GM12878 (cell line): ENCODE measurements around the gene LCLAT1. TPM values are rescaled to one million over a fixed set of nuclear protein-coding genes. Genes with fewer than 3 reads are reported as not detected.

Experiments used
- ATAC-seq: fragments of 200-7000 bp; cut with Tn5 transposase; 3 replicates; pipeline ENCODE4 v1.9.1; 2020; ENCODE audit warnings: mild to moderate bottlenecking, moderate library complexity
- BruUV-seq: library from RNA; stranded (reverse); fragments of 400-500 nt; replicated peaks from 2 replicates; lab custom pipeline; 2021; lab: Mats Ljungman, UMichigan
- CTCF ChIA-PET: fragments of 300-600 bp; sonication (Branson Sonifier 250); formaldehyde crosslinking; extraction: SDS; loops from one replicate; lab custom pipeline; 2021; ENCODE audit warnings: inconsistent platforms; lab: Yijun Ruan, JAX
- POLR2A ChIA-PET: fragments of 350-600 bp; formaldehyde crosslinking; extraction: SDS; loops from one replicate; lab custom pipeline; 2021; ENCODE audit warnings: inconsistent platforms; lab: Charles Lee
- RAD21 ChIA-PET: fragments of 300-600 bp; sonication (Branson Sonifier 250); formaldehyde crosslinking; loops from one replicate; lab custom pipeline; 2023; ENCODE audit warnings: antibody characterized with exemption; ENCODE audit not compliant: unreplicated experiment; lab: Charles Lee
- SMC1A ChIA-PET: fragments of 300-600 bp; sonication (Branson Sonifier 250); formaldehyde crosslinking; loops from one replicate; lab custom pipeline; 2023; ENCODE audit not compliant: unreplicated experiment, uncharacterized antibody; lab: Charles Lee
- DNase-seq: peaks from one replicate; pipeline ENCODE4 v3.0.0-alpha.2; 2011; ENCODE audit warnings: low read depth, low spot score
- FAIRE-seq: peaks from 3 replicates; lab custom pipeline; 2011; peaks lifted over from hg19 to GRCh38; lab: Jason Lieb, UNC
- H2AFZ ChIP-seq: 2 replicates; pipeline ENCODE4 v1.6.0; 2011; ENCODE audit warnings: low read depth, low read length, control low read depth; ENCODE audit not compliant: control insufficient read depth
- H3K27ac ChIP-seq: 2 replicates; pipeline ENCODE4 v1.5.1; 2011; ENCODE audit warnings: control low read depth; ENCODE audit not compliant: control insufficient read depth, insufficient read depth
- H3K27me3 ChIP-seq, 2 experiments: replicated peaks in 1 of 2; 2 replicates each; pipeline versions ENCODE4 v1.6.0 to v1.6.1; 2011; ENCODE audit warnings: low read length in 1 of 2; ENCODE audit not compliant: control insufficient read depth in 2 of 2, insufficient read depth in 2 of 2
- H3K36me3 ChIP-seq, 2 experiments: 2 replicates each; pipeline ENCODE4 v1.5.1; 2011; ENCODE audit warnings: low read length in 1 of 2; ENCODE audit not compliant: control insufficient read depth in 2 of 2, insufficient read depth in 2 of 2
- H3K4me1 ChIP-seq: 2 replicates; pipeline ENCODE4 v1.6.1; 2011; ENCODE audit warnings: mild to moderate bottlenecking, low read length, moderate library complexity, mixed read lengths; ENCODE audit not compliant: control insufficient read depth, insufficient read depth
- H3K4me2 ChIP-seq: 2 replicates; pipeline ENCODE4 v1.6.0; 2011; ENCODE audit warnings: control low read depth; ENCODE audit not compliant: control insufficient read depth, insufficient read depth
- H3K4me3 ChIP-seq: fragments of 200-600 bp; sonication (generic); 2 replicates; pipeline ENCODE4 v1.5.1; 2016
- H3K79me2 ChIP-seq: 2 replicates; pipeline ENCODE4 v1.6.0; 2011; ENCODE audit warnings: low read length; ENCODE audit not compliant: control insufficient read depth, insufficient read depth
- H3K9ac ChIP-seq: 2 replicates; pipeline ENCODE4 v1.8.0; 2011; ENCODE audit warnings: low read length, control low read depth, mixed read lengths; ENCODE audit not compliant: control insufficient read depth, insufficient read depth
- H3K9me3 ChIP-seq: replicated peaks from 3 replicates; pipeline ENCODE4 v1.5.1; 2011; ENCODE audit warnings: mild to moderate bottlenecking, low read length; ENCODE audit not compliant: control insufficient read depth, insufficient read depth
- H4K20me1 ChIP-seq: 2 replicates; pipeline ENCODE4 v1.6.0; 2011; ENCODE audit not compliant: control insufficient read depth, insufficient read depth
- EZH2 ChIP-seq: IDR thresholded peaks from 2 replicates; pipeline ENCODE4 v1.6.1; 2012; ENCODE audit warnings: low read depth, mild to moderate bottlenecking, control low read depth, inconsistent platforms, low read length, borderline replicate concordance; ENCODE audit not compliant: control insufficient read depth
- FOXK2 ChIP-seq: fragments of 450-650 bp; IDR thresholded peaks from 2 replicates; pipeline ENCODE4 v1.6.1; 2017; ENCODE audit warnings: mild to moderate bottlenecking, moderate library complexity
- HCFC1 ChIP-seq: fragments of 150-350 bp; IDR thresholded peaks from 2 replicates; pipeline ENCODE4 v1.6.1; 2014; ENCODE audit warnings: low read length
- LARP7 ChIP-seq: fragments of 450-650 bp; IDR thresholded peaks from 2 replicates; pipeline ENCODE4 v1.6.1; 2017; ENCODE audit warnings: mild to moderate bottlenecking
- NFYA ChIP-seq: IDR thresholded peaks from 2 replicates; pipeline ENCODE4 v1.6.1; 2011; ENCODE audit warnings: low read depth, mild to moderate bottlenecking, low read length, improper control_type of control experiment, borderline replicate concordance
- RFX5 ChIP-seq: IDR thresholded peaks from 2 replicates; pipeline ENCODE4 v1.6.1; 2011; ENCODE audit warnings: low read depth, low read length, improper control_type of control experiment
- SIN3A ChIP-seq: IDR thresholded peaks from 2 replicates; pipeline ENCODE4 v1.6.1; 2012; ENCODE audit warnings: low read depth, low read length, improper control_type of control experiment
- WGBS: methylation state at CpG from one replicate; pipeline ENCODE4 v1.1.6; 2016; ENCODE audit warnings: low lambda C conversion rate; ENCODE audit not compliant: insufficient replicate concordance, insufficient coverage; ENCODE audit errors: missing lambda C conversion rate; 5-methylcytosine and 5-hydroxymethylcytosine counted together
- in situ Hi-C: fragments of 300-500 bp; cut with MboI; formaldehyde crosslinking; loops from 9 replicates; pipeline ENCODE4 v1.14.3; 2018; ENCODE audit warnings: mixed read lengths
- intact Hi-C: fragments of 100-400 bp; cut with micrococcal nuclease; formaldehyde crosslinking; loops from one replicate; pipeline ENCODE4 v1.14.2; 2022; ENCODE audit not compliant: unreplicated experiment
- polyA plus RNA-seq, 11 experiments: library from polyadenylated mRNA; depleted of rRNA in 4 of 11; unstranded in 6 of 11; stranded (reverse) in 5 of 11; fragments of >200 nt; fragmentation: Nextera tagmentation in 4 of 11; fragmentation: Illumina TruSeq in 1 of 11; extraction: Ambion mirVana in 4 of 11; extraction: Trizol in 1 of 11; gene quantifications; 1 replicate in 1 of 11; 2 replicates in 10 of 11; pipeline versions ENCODE4 v1.2.1 to v1.2.3, GENCODE V29; 2011 to 2016; ENCODE audit warnings: inconsistent platforms in 2 of 11, missing spikeins in 2 of 11, low read depth in 1 of 11
- total RNA-seq, 4 experiments: library from RNA; depleted of rRNA in 3 of 4; stranded (reverse); fragments of >200 nt in 3 of 4; fragmentation: Illumina TruSeq in 1 of 4; extraction: Trizol in 1 of 4; gene quantifications; 2 replicates each; pipeline versions ENCODE4 v1.2.1 to v1.2.3, GENCODE V29; 2013 to 2021
- TF ChIP-seq, protein P1 (sequence below): IDR thresholded peaks from 2 replicates; pipeline ENCODE4 v1.6.1; 2012; ENCODE audit warnings: low read depth, low read length, improper control_type of control experiment

LCLAT1 gene
- total and polyA plus RNA-seq, 10 of the 15 experiments (the other 5 are each of a cell fraction or from before 2014, with no cell fraction given): 8.1 to 33.0 (median 15.9) TPM

DNA sequence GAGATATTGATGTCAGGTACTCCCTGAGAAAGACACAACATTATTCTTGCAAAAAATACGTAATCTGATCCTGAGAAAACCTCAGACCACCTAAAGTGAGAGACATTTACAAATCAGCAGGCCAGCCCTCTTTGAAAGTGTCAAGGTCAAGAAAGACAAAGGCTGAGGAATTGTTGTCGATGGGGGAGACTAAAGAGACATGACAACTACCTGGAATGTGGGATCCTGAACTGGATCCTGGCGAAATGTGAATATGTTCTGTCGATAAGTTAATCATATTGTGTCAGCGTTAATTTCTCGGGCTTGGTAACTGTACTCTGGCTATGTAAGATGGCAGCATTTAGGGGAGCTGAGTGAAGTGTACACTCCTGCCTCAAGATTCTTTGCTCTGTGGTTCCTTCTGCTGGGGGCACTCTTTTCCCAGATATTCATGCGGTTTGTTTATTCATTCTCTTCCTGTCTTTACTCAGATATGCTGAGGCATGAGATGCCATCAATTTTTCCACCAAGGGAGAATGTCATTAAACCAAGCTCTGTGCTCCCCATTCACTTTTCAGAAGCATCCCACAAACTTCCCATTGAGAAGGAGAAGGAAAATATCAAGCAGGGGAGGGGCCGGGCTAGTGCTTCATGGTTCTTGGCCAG is 205.3 kb downstream of the LCLAT1 start (continued):
- TF ChIP-seq, protein P1, sequence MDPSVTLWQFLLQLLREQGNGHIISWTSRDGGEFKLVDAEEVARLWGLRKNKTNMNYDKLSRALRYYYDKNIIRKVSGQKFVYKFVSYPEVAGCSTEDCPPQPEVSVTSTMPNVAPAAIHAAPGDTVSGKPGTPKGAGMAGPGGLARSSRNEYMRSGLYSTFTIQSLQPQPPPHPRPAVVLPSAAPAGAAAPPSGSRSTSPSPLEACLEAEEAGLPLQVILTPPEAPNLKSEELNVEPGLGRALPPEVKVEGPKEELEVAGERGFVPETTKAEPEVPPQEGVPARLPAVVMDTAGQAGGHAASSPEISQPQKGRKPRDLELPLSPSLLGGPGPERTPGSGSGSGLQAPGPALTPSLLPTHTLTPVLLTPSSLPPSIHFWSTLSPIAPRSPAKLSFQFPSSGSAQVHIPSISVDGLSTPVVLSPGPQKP: no peak
- no peak for TF ChIP-seq LARP7

DNA sequence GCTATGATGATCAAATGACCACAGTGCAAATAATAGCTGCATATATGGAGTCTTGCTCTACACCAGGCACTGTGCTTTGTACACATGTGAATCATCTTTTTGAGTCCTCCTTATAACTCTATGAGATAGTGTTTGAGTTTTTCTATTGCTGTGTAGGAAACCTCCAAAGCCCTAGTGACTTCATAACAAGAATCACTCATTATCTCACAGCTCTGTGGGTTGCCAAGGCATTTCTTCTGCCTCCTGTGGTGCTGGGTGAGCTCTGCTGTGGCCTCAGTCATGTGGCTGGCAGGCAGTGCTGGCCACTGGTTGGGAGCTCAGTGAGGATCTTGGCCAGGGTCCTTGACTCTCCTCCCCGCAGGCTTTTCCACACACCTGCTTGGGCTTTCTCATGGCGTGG is 206.8 kb downstream of the LCLAT1 start:
- H3K79me2 ChIP-seq: no peaks in the 10 kb centered on the region
- H3K36me3 ChIP-seq: no peaks in the 10 kb centered on the region
- no peaks in the 10 kb centered on the region for H3K4me1 ChIP-seq
- ATAC-seq (peak; percentile 31; the same call in 2 of the 3 replicates), FAIRE-seq (no peak), DNase-seq (no peak)
- BruUV-seq: no TSS peak
- 11% methylated on average over 2 of the region's 2 CpGs for WGBS
- POLR2A ChIA-PET: no interaction called here
- CTCF ChIA-PET: interaction anchor here (1.1 to 1.7 kb wide), 2 partner anchors 52 to 58 kb away, joined by 3 to 10 read pairs; no protein-coding TSS in a partner anchor
- H2AFZ ChIP-seq: no peak overlapping the region
- H4K20me1 ChIP-seq: no peaks in the 10 kb centered on the region
- no peak overlapping the region for H3K4me2 ChIP-seq
- H3K9ac ChIP-seq: no peak overlapping the region
- TF ChIP-seq FOXK2 (no peak), RFX5 (no peak), EZH2 (no peak), SIN3A (no peak), HCFC1 (no peak), NFYA (no peak)
- SMC1A ChIA-PET: interaction anchor here (0.8 to 2.2 kb wide), 6 partner anchors 10 to 452 kb away, joined by 3 to 7 read pairs (median 3); no protein-coding TSS in a partner anchor
- H3K27ac ChIP-seq: no peak overlapping the region
- H3K9me3 ChIP-seq: no peaks in the 10 kb centered on the region
- in situ Hi-C loops (no loop called here), intact Hi-C loops (no loop called here)
- H3K27me3 ChIP-seq: no peaks in the 10 kb centered on the region; a peak in 1 of 4 replicates
- RAD21 ChIA-PET: interaction anchor here (1.4 kb wide), 1 partner anchor 12 kb away, joined by 3 read pairs; no protein-coding TSS in a partner anchor
- no peak overlapping the region for H3K4me3 ChIP-seq
